K562 (cell line): ENCODE results near the gene SNX30. TPM values are rescaled to one million over a fixed set of nuclear protein-coding genes. Genes with fewer than 3 reads are reported as not detected.

ENCODE experiments used
- ATAC-seq: fragments of 200-7000 bp; cut with Tn5 transposase; 3 replicates; pipeline ENCODE4 v1.9.1; 2020; ENCODE audit warnings: moderate library complexity
- BruUV-seq: library from RNA; stranded (reverse); fragments of 400-500 nt; replicated peaks from 2 replicates; lab custom pipeline; 2021; lab: Mats Ljungman, UMichigan
- CTCF ChIA-PET: fragments of 300-600 bp; formaldehyde crosslinking; extraction: SDS; loops from one replicate; lab custom pipeline; 2021; ENCODE audit warnings: low intra/inter-chr PET ratio; lab: Yijun Ruan, JAX
- POLR2A ChIA-PET: fragments of 300-600, 350-650 bp; sonication (Branson Sonifier 250); formaldehyde crosslinking; extraction: SDS; loops from one replicate; lab custom pipeline; 2021; ENCODE audit warnings: antibody characterized with exemption, inconsistent platforms; lab: Yijun Ruan, JAX
- DNase-seq, 4 experiments: peaks; one replicate each; pipeline versions ENCODE4 v3.0.0 to v3.0.0-alpha.2; 2011 to 2018; ENCODE audit warnings: low spot score in 3 of 4, mixed read lengths in 3 of 4; ENCODE audit errors: extremely low read depth in 1 of 4
- FAIRE-seq: peaks from 2 replicates; lab custom pipeline; 2011; peaks lifted over from hg19 to GRCh38; lab: Jason Lieb, UNC
- H2AFZ ChIP-seq: 2 replicates; pipeline ENCODE4 v1.6.0; 2011; ENCODE audit warnings: low read depth, low read length, control low read depth, inconsistent platforms
- H3K27ac ChIP-seq: fragments of 200-600 bp; 3 replicates; pipeline ENCODE4 v1.8.0; 2011; ENCODE audit warnings: low read depth, mild to moderate bottlenecking, control low read depth, inconsistent platforms, low read length, moderate library complexity, mixed read lengths; ENCODE audit errors: extremely low read depth
- H3K27me3 ChIP-seq, 2 experiments: fragments of 300-600 bp in 1 of 2; 2 replicates in 1 of 2; 3 replicates in 1 of 2; pipeline versions ENCODE4 v1.6.0 to v1.8.0; 2011; ENCODE audit warnings: inconsistent platforms in 2 of 2, low read length in 2 of 2, mild to moderate bottlenecking in 1 of 2, mixed read lengths in 1 of 2, moderate library complexity in 1 of 2; ENCODE audit not compliant: control insufficient read depth in 2 of 2, insufficient read depth in 2 of 2
- H3K36me3 ChIP-seq: fragments of 300-600 bp; 3 replicates; pipeline ENCODE4 v1.8.0; 2011; ENCODE audit warnings: mild to moderate bottlenecking, low read length, inconsistent platforms; ENCODE audit not compliant: control insufficient read depth, insufficient read depth
- H3K4me1 ChIP-seq, 2 experiments: fragments of 200-600 bp in 1 of 2; replicated peaks in 1 of 2; 2 replicates in 1 of 2; 3 replicates in 1 of 2; pipeline versions ENCODE4 v1.5.1 to v1.8.0; 2011; ENCODE audit warnings: inconsistent platforms in 2 of 2, low read length in 2 of 2, mild to moderate bottlenecking in 1 of 2, mixed read lengths in 1 of 2, moderate library complexity in 1 of 2; ENCODE audit not compliant: control insufficient read depth in 2 of 2, insufficient read depth in 2 of 2
- H3K4me2 ChIP-seq: 2 replicates; pipeline ENCODE4 v1.6.1; 2011; ENCODE audit warnings: low read length, control low read depth, inconsistent platforms, mixed read lengths; ENCODE audit not compliant: insufficient read depth
- H3K4me3 ChIP-seq: fragments of 200-600 bp; sonication (generic), shearing (Covaris generic); 2 replicates; pipeline ENCODE4 v1.5.1; 2016; ENCODE audit warnings: control low read depth, inconsistent platforms
- H3K79me2 ChIP-seq: fragments of 200-600 bp; 3 replicates; pipeline ENCODE4 v1.8.0; 2011; ENCODE audit warnings: low read length, inconsistent platforms; ENCODE audit not compliant: control insufficient read depth, insufficient read depth
- H3K9ac ChIP-seq, 2 experiments: 2 replicates each; pipeline versions ENCODE4 v1.6.0 to v1.6.1; 2011; ENCODE audit warnings: low read depth in 2 of 2, low read length in 2 of 2, control low read depth in 1 of 2, inconsistent platforms in 1 of 2, mild to moderate bottlenecking in 1 of 2, mixed read lengths in 1 of 2; ENCODE audit not compliant: insufficient read depth in 1 of 2
- H3K9me1 ChIP-seq: one replicate; pipeline ENCODE4 v1.6.0; 2011; ENCODE audit warnings: inconsistent platforms, mild to moderate bottlenecking, low read length, moderate library complexity; ENCODE audit not compliant: control insufficient read depth, insufficient read depth
- H3K9me3 ChIP-seq: replicated peaks from 2 replicates; pipeline ENCODE4 v1.5.1; 2011; ENCODE audit warnings: low read depth, low read length, inconsistent platforms; ENCODE audit not compliant: control insufficient read depth, insufficient read depth
- H4K20me1 ChIP-seq: replicated peaks from 2 replicates; pipeline ENCODE4 v1.6.1; 2011; ENCODE audit warnings: low read length, inconsistent platforms, mixed read lengths; ENCODE audit not compliant: control insufficient read depth, insufficient read depth
- GATAD2B ChIP-seq: fragments of 450-650 bp; IDR thresholded peaks from 2 replicates; pipeline ENCODE4 v1.6.1; 2017; ENCODE audit warnings: mild to moderate bottlenecking, borderline replicate concordance
- POLR2G ChIP-seq: fragments of 200-400 bp; formaldehyde crosslinking; IDR thresholded peaks from 2 replicates; pipeline ENCODE4 v1.6.1; 2017; ENCODE audit warnings: low read depth, mild to moderate bottlenecking, antibody characterized with exemption, low read length, moderate library complexity
- RFX7 ChIP-seq: fragments of 250-450 bp; sonication (Bioruptor Pico); IDR thresholded peaks from 2 replicates; pipeline ENCODE4 v1.5.1; 2021; ENCODE audit warnings: mild to moderate bottlenecking
- SMAD2 ChIP-seq: fragments of 150-350 bp; IDR thresholded peaks from 2 replicates; pipeline ENCODE4 v1.6.1; 2014; ENCODE audit warnings: low read depth, mild to moderate bottlenecking, low read length
- SMC3 ChIP-seq: conservative IDR thresholded peaks from 2 replicates; pipeline ENCODE4 v1.6.1; 2011; ENCODE audit warnings: low read depth, low read length, improper control_type of control experiment; ENCODE audit not compliant: insufficient read depth
- TEAD4 ChIP-seq, 2 experiments: sonication (generic) in 1 of 2; formaldehyde crosslinking in 1 of 2; IDR thresholded peaks; 2 replicates each; pipeline versions ENCODE4 v1.6.1 to v1.8.0; 2012 to 2022; ENCODE audit warnings: borderline replicate concordance in 1 of 2, inconsistent platforms in 1 of 2, low read length in 1 of 2, mild to moderate bottlenecking in 1 of 2, missing genetic modification reagents in 1 of 2
- ZNF165 ChIP-seq: fragments of 250-450 bp; sonication (Bioruptor Pico); IDR thresholded peaks from 2 replicates; pipeline ENCODE4 v1.4.0; 2020; ENCODE audit warnings: borderline replicate concordance
- ZNF23 ChIP-seq: fragments of 250-450 bp; sonication (Bioruptor Pico); IDR thresholded peaks from 2 replicates; pipeline ENCODE4 v1.4.0; 2020; ENCODE audit warnings: mild to moderate bottlenecking
- ZNF696 ChIP-seq: fragments of 250-450 bp; sonication (Bioruptor Pico); conservative IDR thresholded peaks from 2 replicates; pipeline ENCODE4 v1.4.0; 2020; ENCODE audit warnings: mild to moderate bottlenecking, moderate library complexity
- ZNF766 ChIP-seq: fragments of 200-800 bp; sonication (Bioruptor generic); conservative IDR thresholded peaks from 2 replicates; pipeline ENCODE4 v1.6.1; 2016; ENCODE audit warnings: missing genetic modification characterization, missing compliant biosample characterization
- WGBS: fragments of 100-300 bp; shearing (Covaris generic); methylation state at CpG from one replicate; pipeline ENCODE4 v1.1.6; 2016; ENCODE audit warnings: low coverage, mixed read lengths; ENCODE audit not compliant: insufficient coverage; ENCODE audit errors: missing lambda C conversion rate; 5-methylcytosine and 5-hydroxymethylcytosine counted together
- in situ Hi-C: fragments of 300-500 bp; cut with MboI; formaldehyde crosslinking; loops from 4 replicates; pipeline ENCODE4 v1.15.0; 2018; ENCODE audit warnings: inconsistent platforms, mixed read lengths
- intact Hi-C: fragments of 100-400 bp; cut with micrococcal nuclease; formaldehyde crosslinking; loops from 2 replicates; pipeline ENCODE4 v1.14.2; 2022
- polyA plus RNA-seq, 8 experiments: library from polyadenylated mRNA; depleted of rRNA in 4 of 8; stranded (reverse) in 5 of 8; unstranded in 3 of 8; fragments of >200 nt; fragmentation: Nextera tagmentation in 2 of 8; fragmentation: Illumina TruSeq in 1 of 8; extraction: Ambion mirVana in 2 of 8; extraction: Trizol in 1 of 8; gene quantifications; 2 replicates each; pipeline versions ENCODE4 v1.2.1 to v1.2.3, GENCODE V29; 2011 to 2014; ENCODE audit warnings: inconsistent platforms in 1 of 8, missing spikeins in 1 of 8
- total RNA-seq, 7 experiments: library from RNA; depleted of rRNA in 6 of 7; stranded (reverse); fragments of >200 nt in 6 of 7; fragmentation: Illumina TruSeq in 2 of 7; extraction: Trizol in 2 of 7; gene quantifications; 2 replicates each; pipeline versions ENCODE4 v1.2.1 to v1.2.3, GENCODE V29; 2011 to 2021; ENCODE audit warnings: low replicate concordance in 1 of 7
- TF ChIP-seq, protein P1 (sequence below): fragments of 450-650 bp; IDR thresholded peaks from one replicate; pipeline ENCODE4 v1.6.1; 2018; ENCODE audit warnings: mild to moderate bottlenecking, moderate library complexity; ENCODE audit not compliant: partially characterized antibody
- TF ChIP-seq, protein P2 (sequence below): fragments of 250-450 bp; sonication (Bioruptor Pico); IDR thresholded peaks from 2 replicates; pipeline ENCODE4 v1.6.1; 2021; ENCODE audit warnings: mild to moderate bottlenecking

SNX30 gene
- total and polyA plus RNA-seq, 9 of the 15 experiments (the other 6 are each of a cell fraction or from before 2014, with no cell fraction given): 0.76 to 5.9 (median 3.3) TPM

DNA sequence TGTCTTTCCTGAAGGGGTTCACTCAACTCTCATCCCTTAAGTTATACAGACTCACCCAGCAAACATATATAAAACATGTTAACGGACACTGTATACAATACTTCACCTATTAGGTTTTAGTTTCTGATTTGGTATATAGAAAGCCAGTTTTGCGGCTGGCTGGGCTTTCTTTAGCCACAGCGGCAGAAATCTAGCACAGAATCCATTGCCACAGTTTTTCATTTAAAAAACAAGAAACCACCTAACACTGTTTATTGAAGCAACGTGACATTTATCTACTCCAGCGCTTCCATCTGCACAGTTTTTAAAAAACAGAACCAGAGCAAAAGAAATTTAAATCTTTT, 67.3 kb downstream of the SNX30 start (continued):
- TF ChIP-seq, protein P1, sequence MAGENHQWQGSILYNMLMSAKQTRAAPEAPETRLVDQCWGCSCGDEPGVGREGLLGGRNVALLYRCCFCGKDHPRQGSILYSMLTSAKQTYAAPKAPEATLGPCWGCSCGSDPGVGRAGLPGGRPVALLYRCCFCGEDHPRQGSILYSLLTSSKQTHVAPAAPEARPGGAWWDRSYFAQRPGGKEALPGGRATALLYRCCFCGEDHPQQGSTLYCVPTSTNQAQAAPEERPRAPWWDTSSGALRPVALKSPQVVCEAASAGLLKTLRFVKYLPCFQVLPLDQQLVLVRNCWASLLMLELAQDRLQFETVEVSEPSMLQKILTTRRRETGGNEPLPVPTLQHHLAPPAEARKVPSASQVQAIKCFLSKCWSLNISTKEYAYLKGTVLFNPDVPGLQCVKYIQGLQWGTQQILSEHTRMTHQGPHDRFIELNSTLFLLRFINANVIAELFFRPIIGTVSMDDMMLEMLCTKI: no peak
- TF ChIP-seq, protein P2, sequence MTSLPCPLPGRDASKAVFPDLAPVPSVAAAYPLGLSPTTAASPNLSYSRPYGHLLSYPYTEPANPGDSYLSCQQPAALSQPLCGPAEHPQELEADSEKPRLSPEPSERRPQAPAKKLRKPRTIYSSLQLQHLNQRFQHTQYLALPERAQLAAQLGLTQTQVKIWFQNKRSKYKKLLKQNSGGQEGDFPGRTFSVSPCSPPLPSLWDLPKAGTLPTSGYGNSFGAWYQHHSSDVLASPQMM (CRISPR knock-in tag): no peak
- TF ChIP-seq ZNF165 (CRISPR knock-in tag) (no peak), ZNF23 (CRISPR knock-in tag) (no peak), GATAD2B (no peak), RFX7 (CRISPR knock-in tag) (no peak), POLR2G (no peak)

DNA sequence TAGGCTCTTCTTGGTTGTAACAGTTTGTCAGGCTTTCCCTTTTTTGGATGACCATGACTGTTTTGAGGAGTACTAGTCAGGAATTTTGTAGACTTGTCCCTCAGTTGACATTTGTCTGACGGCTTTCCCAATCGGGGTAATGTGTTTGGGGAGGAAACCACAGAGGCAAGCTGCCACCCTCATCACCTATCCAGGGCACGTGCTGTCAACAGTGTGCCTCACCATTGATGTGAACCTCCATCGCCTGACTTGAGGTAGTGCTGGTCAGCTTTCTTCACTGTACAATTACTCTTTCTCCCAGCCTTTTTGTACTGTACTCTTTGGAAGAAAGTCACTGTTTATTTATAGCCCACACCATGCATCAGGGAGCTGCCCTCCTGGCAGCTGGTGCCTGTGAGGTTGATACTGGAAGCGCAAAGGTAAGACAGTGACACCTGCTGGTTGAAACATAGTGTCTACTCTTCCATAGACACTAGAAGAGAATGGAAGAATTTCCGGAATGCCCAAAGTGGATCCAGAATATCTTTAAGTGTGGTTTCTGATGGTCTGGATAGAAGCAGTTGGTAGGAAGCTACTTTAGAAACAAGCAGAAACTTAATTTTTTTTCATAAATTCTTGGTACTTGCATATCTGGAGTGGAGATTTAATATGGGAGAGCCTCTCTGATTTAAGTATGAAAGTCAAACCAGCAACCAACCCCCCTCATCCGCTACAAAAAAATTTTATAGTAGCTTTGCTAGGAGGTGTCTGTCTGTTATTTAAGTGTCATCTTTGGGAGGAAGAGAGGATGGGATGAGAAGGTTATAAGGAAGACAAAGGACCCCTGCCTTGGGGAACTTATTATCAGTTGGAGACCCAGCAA, 69.3 kb downstream of the SNX30 start:
- Histone ChIP-seq H3K4me1 (no peaks in the 10 kb centered on the region), H2AFZ (no peak overlapping the region), H4K20me1 (no peaks in the 10 kb centered on the region), H3K36me3 (0 out of 3 replicates have a peak, but pooled peaks cover 2% of the 10 kb centered on the region), H3K9me1 (no peaks in the 10 kb centered on the region), H3K4me2 (no peak overlapping the region), H3K79me2 (no peaks in the 10 kb centered on the region), H3K27ac (no peak overlapping the region), H3K9me3 (no peaks in the 10 kb centered on the region), H3K9ac (no peak overlapping the region), H3K27me3 (no peaks in the 10 kb centered on the region; a peak in 1 of 5 replicates), H3K4me3 (no peak overlapping the region)
- DNase-seq (peak; percentile 32 to 69 (median 52)), ATAC-seq (peak; percentile 98), FAIRE-seq (peak; percentile 84)
- POLR2A ChIA-PET: interaction anchor here (0.5 to 0.7 kb wide), 2 partner anchors 24 to 224 kb away, joined by 3 read pairs; no protein-coding TSS in a partner anchor
- CTCF ChIA-PET: interaction anchor here (1.5 kb wide), 1 partner anchor 377 kb away, joined by 7 read pairs; no protein-coding TSS in a partner anchor
- in situ Hi-C loops (loop anchor here (25.0 kb wide), 1 partner anchor 733 kb away; no protein-coding TSS in a partner anchor), intact Hi-C loops (loop anchor here (2.0 to 5.0 kb wide), 2 partner anchors 77 to 153 kb away; no protein-coding TSS in a partner anchor)
- 35% methylated on average over 7 of the region's 7 CpGs for WGBS
- no TSS peak for BruUV-seq
- 0 out of 2 replicates have a peak, but pooled peaks have one; percentile 9 for TF ChIP-seq TEAD4 (IDR thresholded peaks at IDR 0.05; ENCODE audit: low read length)
- no peak for TF ChIP-seq TEAD4 (CRISPR knock-in tag; IDR thresholded peaks at IDR 0.05; ENCODE audit: borderline replicate concordance)
- no peak for TF ChIP-seq SMAD2
- TF ChIP-seq ZNF766 (CRISPR knock-in tag): 0 out of 2 replicates have a peak, but pooled peaks have one; percentile 24
- TF ChIP-seq ZNF696 (CRISPR knock-in tag): no peak
- peak; percentile 66 for TF ChIP-seq SMC3
